Fibroblast of lung (primary cell): ENCODE results near the gene SLC5A8.

Experiments
- CTCF ChIP-seq, 2 donors: IDR thresholded peaks in 1 of 2; conservative IDR thresholded peaks in 1 of 2; 1 replicate in 1 of 2; 2 replicates in 1 of 2; pipeline ENCODE4 v1.5.1; 2011 to 2012; ENCODE audit warnings: low read length in 2 of 2, control low read depth in 1 of 2, inconsistent platforms in 1 of 2, low read depth in 1 of 2, mild to moderate bottlenecking in 1 of 2
- EZH2 ChIP-seq: IDR thresholded peaks from 2 replicates; pipeline ENCODE4 v1.5.1; 2012; ENCODE audit warnings: low read length, control low read depth, mild to moderate bottlenecking; ENCODE audit errors: missing control alignments

- TF ChIP-seq CTCF (conservative IDR thresholded peaks at IDR 0.05 in 1 of 2, IDR thresholded peaks at IDR 0.05 in 1 of 2; ENCODE audit: low read depth in 1 of 2, low read length in 2 of 2) (no peak), EZH2 (no peak)
Observed at GRCh38 chr12:101238306-101238705, 28.3 kb upstream of the SLC5A8 start.
